H1 (cell line): ENCODE data around the gene TM7SF3. TPM values are rescaled to one million over a fixed set of nuclear protein-coding genes. Genes with fewer than 3 reads are reported as not detected.

Experiments
- CTCF ChIA-PET: fragments of 300-600 bp; sonication (Branson Sonifier 250); formaldehyde crosslinking; loops from one replicate; lab custom pipeline; 2021; ENCODE audit not compliant: partially characterized antibody; lab: Charles Lee
- POLR2A ChIA-PET: fragments of 300-600 bp; sonication (Branson Sonifier 250); formaldehyde crosslinking; loops from one replicate; lab custom pipeline; 2021; ENCODE audit warnings: inconsistent platforms; ENCODE audit not compliant: partially characterized antibody; lab: Charles Lee
- DNase-seq, 2 experiments: peaks; one replicate each; pipeline versions ENCODE4 v3.0.0 to v3.0.0-alpha.2; 2010 to 2022; ENCODE audit warnings: low spot score in 2 of 2, low read depth in 1 of 2, mixed read lengths in 1 of 2
- FAIRE-seq: peaks from 2 replicates; lab custom pipeline; 2011; peaks lifted over from hg19 to GRCh38; lab: Jason Lieb, UNC
- H2AFZ ChIP-seq: 2 replicates; pipeline ENCODE4 v1.8.1; 2012; ENCODE audit warnings: low read length, inconsistent platforms
- H2AK5ac ChIP-seq: 2 replicates; pipeline ENCODE4 v1.6.1; 2013; ENCODE audit warnings: low read depth, low read length
- H2BK120ac ChIP-seq: replicated peaks from 2 replicates; pipeline ENCODE3; 2013; ENCODE audit warnings: low read depth, low read length, inconsistent platforms
- H2BK12ac ChIP-seq: 2 replicates; pipeline ENCODE4 v1.6.1; 2013; ENCODE audit warnings: low read depth, low read length
- H2BK15ac ChIP-seq: 2 replicates; pipeline ENCODE4 v1.6.1; 2013; ENCODE audit warnings: low read length
- H2BK20ac ChIP-seq: 2 replicates; pipeline ENCODE4 v1.6.1; 2013; ENCODE audit warnings: low read length
- H2BK5ac ChIP-seq: 2 replicates; pipeline ENCODE4 v1.6.1; 2013; ENCODE audit warnings: low read depth, low read length
- H3K14ac ChIP-seq: 2 replicates; pipeline ENCODE4 v1.6.1; 2013; ENCODE audit warnings: inconsistent platforms; ENCODE audit not compliant: insufficient read length
- H3K18ac ChIP-seq: 2 replicates; pipeline ENCODE4 v1.6.1; 2013; ENCODE audit warnings: low read length; ENCODE audit errors: extremely low read depth
- H3K23ac ChIP-seq: 2 replicates; pipeline ENCODE4 v1.6.1; 2013; ENCODE audit warnings: inconsistent platforms; ENCODE audit not compliant: insufficient read length
- H3K23me2 ChIP-seq: 2 replicates; pipeline ENCODE4 v1.6.1; 2013; ENCODE audit warnings: low read depth, low read length
- H3K27ac ChIP-seq: 2 replicates; pipeline ENCODE4 v1.6.1; 2011; ENCODE audit warnings: low read depth, low read length, inconsistent platforms
- H3K27me3 ChIP-seq, 4 experiments: replicated peaks in 1 of 4; 1 replicate in 1 of 4; 2 replicates in 3 of 4; pipeline versions ENCODE4 v1.6.1 to v1.8.1; 2011 to 2013; ENCODE audit warnings: low read length in 3 of 4, mild to moderate bottlenecking in 3 of 4, inconsistent platforms in 2 of 4, mixed read lengths in 2 of 4, moderate library complexity in 1 of 4; ENCODE audit not compliant: control insufficient read depth in 3 of 4, insufficient read depth in 3 of 4; ENCODE audit errors: extremely low read depth in 1 of 4
- H3K36me3 ChIP-seq, 4 experiments: 2 replicates each; pipeline versions ENCODE4 v1.6.1 to v1.8.1; 2011 to 2013; ENCODE audit warnings: mild to moderate bottlenecking in 4 of 4, low read length in 3 of 4, moderate library complexity in 2 of 4, control low read depth in 1 of 4, inconsistent platforms in 1 of 4; ENCODE audit not compliant: insufficient read depth in 4 of 4, control insufficient read depth in 2 of 4
- H3K4ac ChIP-seq: replicated peaks from 2 replicates; pipeline ENCODE3; 2013; ENCODE audit warnings: low read length, low read depth, mixed read lengths, inconsistent platforms; ENCODE audit not compliant: insufficient read length
- H3K4me1 ChIP-seq, 4 experiments: replicated peaks in 1 of 4; 1 replicate in 1 of 4; 2 replicates in 3 of 4; pipeline versions ENCODE4 v1.6.1 to v1.8.1; 2011 to 2013; ENCODE audit warnings: low read length in 3 of 4, inconsistent platforms in 2 of 4, mixed read lengths in 1 of 4; ENCODE audit not compliant: insufficient read depth in 4 of 4, control insufficient read depth in 3 of 4
- H3K4me2 ChIP-seq, 2 experiments: 2 replicates each; pipeline versions ENCODE4 v1.6.1 to v1.8.1; 2011 to 2013; ENCODE audit warnings: low read depth in 2 of 2, low read length in 2 of 2, control low read depth in 1 of 2, inconsistent platforms in 1 of 2, mild to moderate bottlenecking in 1 of 2; ENCODE audit not compliant: insufficient read depth in 1 of 2
- H3K4me3 ChIP-seq, 4 experiments: fragments of 200-600, 300-600 bp in 1 of 4; sonication (generic), shearing (Covaris generic), sonication (Bioruptor Twin) in 1 of 4; 2 replicates each; pipeline versions ENCODE4 v1.5.1 to v1.8.1; 2011 to 2016; ENCODE audit warnings: low read length in 4 of 4, low read depth in 3 of 4, control low read depth in 2 of 4, inconsistent platforms in 2 of 4, mild to moderate bottlenecking in 2 of 4, mixed read lengths in 1 of 4, moderate library complexity in 1 of 4; ENCODE audit not compliant: insufficient read depth in 2 of 4; ENCODE audit errors: extremely low read depth in 1 of 4
- H3K56ac ChIP-seq: replicated peaks from 2 replicates; pipeline ENCODE3; 2013; ENCODE audit warnings: low read depth, mild to moderate bottlenecking, mixed read lengths, low read length, inconsistent platforms; ENCODE audit not compliant: insufficient read length
- H3K79me1 ChIP-seq: 2 replicates; pipeline ENCODE4 v1.6.1; 2013; ENCODE audit warnings: low read depth, low read length, control low read depth
- H3K79me2 ChIP-seq, 2 experiments: 2 replicates each; pipeline versions ENCODE4 v1.6.1 to v1.8.1; 2012 to 2013; ENCODE audit warnings: low read length in 2 of 2, mild to moderate bottlenecking in 2 of 2, inconsistent platforms in 1 of 2; ENCODE audit not compliant: insufficient read depth in 2 of 2, control insufficient read depth in 1 of 2
- H3K9ac ChIP-seq, 4 experiments: replicated peaks in 1 of 4; 1 replicate in 1 of 4; 2 replicates in 3 of 4; pipeline versions ENCODE4 v1.6.1 to v1.8.1; 2011 to 2013; ENCODE audit warnings: low read depth in 3 of 4, low read length in 3 of 4, control low read depth in 2 of 4, mild to moderate bottlenecking in 2 of 4, moderate library complexity in 2 of 4, inconsistent platforms in 1 of 4; ENCODE audit errors: extremely low read depth in 1 of 4
- H3K9me3 ChIP-seq, 2 experiments: 2 replicates each; pipeline versions ENCODE4 v1.6.1 to v1.8.1; 2012 to 2013; ENCODE audit warnings: mild to moderate bottlenecking in 2 of 2, moderate library complexity in 2 of 2, control low read depth in 1 of 2, inconsistent platforms in 1 of 2, low read depth in 1 of 2, low read length in 1 of 2, mixed read lengths in 1 of 2; ENCODE audit not compliant: insufficient read depth in 2 of 2
- H4K20me1 ChIP-seq, 2 experiments: replicated peaks in 1 of 2; 2 replicates each; pipeline versions ENCODE3 to v1.8.1; 2011 to 2013; ENCODE audit warnings: inconsistent platforms in 2 of 2, low read length in 2 of 2, mild to moderate bottlenecking in 1 of 2; ENCODE audit not compliant: insufficient read depth in 2 of 2, control insufficient read depth in 1 of 2
- H4K5ac ChIP-seq: 2 replicates; pipeline ENCODE4 v1.6.1; 2013; ENCODE audit warnings: low read length, low read depth, mixed read lengths, inconsistent platforms; ENCODE audit not compliant: insufficient read length
- H4K8ac ChIP-seq: 2 replicates; pipeline ENCODE4 v1.8.0; 2013; ENCODE audit warnings: mild to moderate bottlenecking, moderate library complexity, low read length, inconsistent platforms; ENCODE audit not compliant: insufficient read depth; ENCODE audit errors: extremely low read depth
- H4K91ac ChIP-seq: replicated peaks from 2 replicates; pipeline ENCODE3; 2013; ENCODE audit warnings: low read length, mixed read lengths, inconsistent platforms; ENCODE audit not compliant: insufficient read length
- CBX5 ChIP-seq: fragments of 300-800, 300-1000 bp; sonication (generic); IDR thresholded peaks from 2 replicates; pipeline ENCODE4 v1.7.1; 2016; ENCODE audit warnings: antibody characterized with exemption, low read length, low read depth
- WGBS, 2 experiments: shearing (Covaris generic) in 1 of 2; methylation state at CpG; one replicate each; pipeline versions ENCODE4 v1.1.6 to v1.1.7; 2013 to 2015; ENCODE audit warnings: low lambda C conversion rate in 2 of 2, mixed read lengths in 2 of 2, inconsistent platforms in 1 of 2, low coverage in 1 of 2, missing lambda C conversion rate in 1 of 2; ENCODE audit not compliant: insufficient replicate concordance in 2 of 2, insufficient coverage in 1 of 2, insufficient read length in 1 of 2; ENCODE audit errors: extremely low coverage in 1 of 2, missing lambda C conversion rate in 1 of 2; 5-methylcytosine and 5-hydroxymethylcytosine counted together
- polyA plus RNA-seq, 7 experiments: library from polyadenylated mRNA; depleted of rRNA in 3 of 7; stranded (reverse) in 5 of 7; unstranded in 2 of 7; fragments of >200 nt in 5 of 7; fragments of 200-250 nt in 2 of 7; gene quantifications; 1 replicate in 5 of 7; 2 replicates in 1 of 7; 4 replicates in 1 of 7; pipeline versions ENCODE4 v1.2.1 to v1.2.3, GENCODE V29; 2011 to 2013; ENCODE audit warnings: missing spikeins in 2 of 7, mixed read lengths in 2 of 7
- total RNA-seq: library from RNA; stranded (reverse); fragmentation: NEBNext Ultra II Directional; extraction: Animal tissue kit (Norgen Biotek cat#: 25700); gene quantifications from 2 replicates; pipeline ENCODE4 v1.2.1, GENCODE V29; 2021

TM7SF3 gene
- total and polyA plus RNA-seq, 2 of the 8 experiments (the other 6 are each of a cell fraction or from before 2014, with no cell fraction given) = 57.9 to 77.2 TPM

- Histone ChIP-seq H3K79me2 (peaks cover 0 to 79% of the 10 kb centered on the region in 2 experiments; a peak in 2 of 4 replicates), H3K56ac (no peak overlapping the region), H3K18ac (no peak overlapping the region), H3K4me3 (no peak overlapping the region), H3K9me3 (no peaks in the 10 kb centered on the region), H3K14ac (no peak overlapping the region), H3K36me3 (no peaks in the 10 kb centered on the region; a peak in 1 of 8 replicates), H3K9ac (no peak overlapping the region), H3K23me2 (peaks cover 9% of the 10 kb centered on the region), H3K4me2 (no peak overlapping the region), H2BK20ac (no peak overlapping the region), H4K5ac (no peak overlapping the region), H2BK15ac (no peak overlapping the region), H2AK5ac (no peak overlapping the region), H3K4me1 (peaks cover 0 to 6% (median 4%) of the 10 kb centered on the region in 4 experiments; a peak in 6 of 7 replicates), H3K4ac (no peak overlapping the region), H2BK5ac (no peak overlapping the region), H3K79me1 (no peaks in the 10 kb centered on the region), H2AFZ (no peak overlapping the region), H2BK120ac (no peak overlapping the region), H4K91ac (no peak overlapping the region), H2BK12ac (no peak overlapping the region), H3K27ac (no peak overlapping the region), H4K8ac (no peak overlapping the region), H4K20me1 (no peaks in the 10 kb centered on the region), H3K27me3 (no peaks in the 10 kb centered on the region), H3K23ac (no peak overlapping the region)
- no peak for DNase-seq
- no peak for FAIRE-seq
- POLR2A ChIA-PET = interaction anchor here (1.9 to 2.4 kb wide), 2 partner anchors 8 to 16 kb away, joined by 4 to 5 read pairs; no protein-coding TSS in a partner anchor
- CTCF ChIA-PET = interaction anchor here (1.2 to 1.5 kb wide), 4 partner anchors 11 to 296 kb away, joined by 3 to 4 read pairs (median 3); no protein-coding TSS in a partner anchor
- 89% methylated on average over 1 of the region's 1 CpG; no CpG with 5 or more reads in 1 of the 2 experiments for WGBS, 2 experiments
- TF ChIP-seq CBX5 = no peak
Measured at GRCh38 chr12:27009881-27010301, 4.3 kb downstream of the TM7SF3 start.
